ENCODE results near the gene HYAL3. TPM values are rescaled to one million over a fixed set of nuclear protein-coding genes. Genes with fewer than 3 reads are reported as not detected.
"Not testable (repeated sequence)": the region's sequence is repeated elsewhere in the genome, so short reads cannot be mapped to it uniquely, and the experiment has no call there.

The HYAL3 gene
- total RNA-seq, 2 donors from 2014 or later: 2.5 to 4.2 TPM

DNA sequence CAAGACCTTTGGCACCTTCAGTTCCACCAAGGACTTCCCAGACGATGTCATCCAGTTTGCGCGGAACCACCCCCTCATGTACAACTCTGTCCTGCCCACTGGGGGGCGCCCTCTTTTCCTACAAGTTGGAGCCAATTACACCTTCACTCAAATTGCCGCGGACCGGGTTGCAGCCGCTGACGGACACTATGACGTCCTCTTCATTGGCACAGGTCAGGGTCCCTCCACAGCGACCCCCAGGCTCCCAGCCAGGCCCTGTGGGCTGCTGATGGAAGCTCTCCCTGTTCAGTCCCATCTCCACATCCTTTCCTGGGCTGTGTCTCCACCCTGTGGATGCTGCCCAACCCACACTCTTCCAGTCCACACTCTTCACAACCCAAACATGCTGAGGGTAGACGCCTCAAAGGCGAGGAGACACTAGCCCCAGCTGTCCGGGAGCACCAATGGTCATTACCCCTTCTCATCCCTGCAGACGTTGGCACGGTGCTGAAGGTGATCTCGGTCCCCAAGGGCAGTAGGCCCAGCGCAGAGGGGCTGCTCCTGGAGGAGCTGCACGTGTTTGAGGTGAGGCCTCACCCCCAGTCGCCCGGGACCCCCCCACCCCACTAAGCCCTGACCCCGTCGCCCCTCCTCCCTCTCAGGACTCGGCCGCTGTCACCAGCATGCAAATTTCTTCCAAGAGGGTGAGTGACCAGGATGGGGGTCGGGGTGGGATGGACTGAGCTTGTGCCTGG, 24.7 kb downstream of the HYAL3 start:
- Histone ChIP-seq H3K9me3 (no peaks in the 10 kb centered on the region), H3K27me3 (peaks cover 9% of the 10 kb centered on the region), H3K27ac (no peak overlapping the region), H3K4me1 (peaks cover 16% of the 10 kb centered on the region), H3K36me3 (no peaks in the 10 kb centered on the region), H3K9ac (ENCODE audit: low read depth in 2 of 2, low read length in 2 of 2) (peak overlapping the region; percentile 30 to 34), H3K4me3 (no peak overlapping the region)
- TF ChIP-seq CTCF (IDR thresholded peaks at IDR 0.05): peak; percentile 73
- intact Hi-C loops (cut with DNase I): loop anchor here (2.0 to 10.0 kb wide), 3 partner anchors 48 to 82 kb away; partner anchors contain the start of genes GNAT1, HYAL2 and TUSC2
- peak; percentile 79 for DNase-seq

DNA sequence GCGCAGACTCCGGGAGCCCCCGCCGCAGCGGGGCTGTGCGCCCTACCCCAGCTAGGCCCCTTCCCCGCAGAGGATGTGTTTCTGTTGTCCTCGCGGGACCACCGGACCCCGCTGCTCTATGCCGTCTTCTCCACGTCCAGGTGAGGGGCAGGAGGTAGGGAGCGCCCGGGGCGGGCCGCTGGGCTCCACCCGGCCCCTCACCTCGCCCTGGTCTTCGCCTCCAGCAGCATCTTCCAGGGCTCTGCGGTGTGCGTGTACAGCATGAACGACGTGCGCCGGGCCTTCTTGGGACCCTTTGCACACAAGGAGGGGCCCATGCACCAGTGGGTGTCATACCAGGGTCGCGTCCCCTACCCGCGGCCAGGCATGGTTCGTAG, 25.5 kb downstream of the HYAL3 start:
- H3K9me3 ChIP-seq: no peaks in the 10 kb centered on the region
- intact Hi-C loops (cut with DNase I): loop anchor here (2.0 to 10.0 kb wide), 3 partner anchors 47 to 81 kb away; partner anchors contain the start of genes GNAT1, HYAL2 and TUSC2
- peak overlapping the region; percentile 16 for H3K4me3 ChIP-seq
- no peaks in the 10 kb centered on the region for H3K36me3 ChIP-seq
- H3K27ac ChIP-seq: no peak overlapping the region
- peaks cover 9% of the 10 kb centered on the region for H3K27me3 ChIP-seq
- H3K9ac ChIP-seq (ENCODE audit: low read depth in 2 of 2, low read length in 2 of 2): peak overlapping the region in 1 of 2 donors; percentile 35
- no peak for TF ChIP-seq CTCF (IDR thresholded peaks at IDR 0.05)
- H3K4me1 ChIP-seq: peaks cover 16% of the 10 kb centered on the region
- no peak for DNase-seq

- intact Hi-C loops (cut with DNase I): loop anchor here (5.0 to 10.0 kb wide), 2 partner anchors 52 to 81 kb away; partner anchors contain the start of genes GNAT1, HYAL2 and TUSC2
- peak overlapping the region; percentile 16 for H3K4me3 ChIP-seq
- peaks cover 21% of the 10 kb centered on the region for H3K4me1 ChIP-seq
- peak overlapping the region; percentile 57 to 73 for H3K9ac ChIP-seq (ENCODE audit: low read depth in 2 of 2, low read length in 2 of 2)
- H3K27ac ChIP-seq: no peak overlapping the region
- peaks cover 9% of the 10 kb centered on the region for H3K27me3 ChIP-seq
- no peaks in the 10 kb centered on the region for H3K36me3 ChIP-seq
- no peaks in the 10 kb centered on the region for H3K9me3 ChIP-seq
- peak; percentile 94 for TF ChIP-seq CTCF (IDR thresholded peaks at IDR 0.05)
- peak; percentile 95 for DNase-seq
Measured at GRCh38 chr3:50272911-50273688, 26.1 kb downstream of the HYAL3 start.

DNA sequence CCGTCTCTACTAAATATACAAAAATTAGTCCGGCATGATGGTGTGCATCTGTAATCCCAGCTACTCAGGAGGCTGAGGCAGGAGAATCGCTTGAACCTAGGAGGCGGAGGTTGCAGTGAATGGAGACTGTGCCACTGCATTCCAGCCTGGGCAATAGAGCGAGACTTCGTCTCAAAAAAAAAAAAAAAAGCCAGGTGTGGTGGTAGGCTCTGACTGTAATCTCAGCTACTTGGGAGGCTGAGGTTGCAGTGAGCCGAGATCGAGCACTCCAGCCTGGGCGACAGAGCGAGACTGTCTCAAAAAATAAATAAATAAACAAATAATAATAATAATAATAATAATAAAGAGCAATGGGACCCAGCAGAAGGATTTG, 26.7 kb downstream of the HYAL3 start:
- intact Hi-C loops (cut with DNase I): loop anchor here (5.0 to 10.0 kb wide), 2 partner anchors 52 to 80 kb away; partner anchors contain the start of genes GNAT1, HYAL2 and TUSC2
- H3K36me3 ChIP-seq; DNase-seq; H3K9me3 ChIP-seq; H3K27me3 ChIP-seq; H3K9ac ChIP-seq (ENCODE audit: low read depth in 2 of 2, low read length in 2 of 2); H3K4me3 ChIP-seq; H3K27ac ChIP-seq: not testable (repeated sequence)
- H3K4me1 ChIP-seq: peaks cover 26% of the 10 kb centered on the region

- DNase-seq: no peak
- intact Hi-C loops (cut with DNase I): loop anchor here (5.0 to 10.0 kb wide), 2 partner anchors 53 to 79 kb away; partner anchors contain the start of genes GNAT1, HYAL2 and TUSC2
- Histone ChIP-seq H3K27ac (peak overlapping the region; percentile 31), H3K4me3 (no peak overlapping the region), H3K9me3 (no peaks in the 10 kb centered on the region), H3K36me3 (no peaks in the 10 kb centered on the region), H3K9ac (ENCODE audit: low read depth in 2 of 2, low read length in 2 of 2) (peak overlapping the region in 1 of 2 donors; percentile 13), H3K27me3 (peaks cover 9% of the 10 kb centered on the region), H3K4me1 (peaks cover 28% of the 10 kb centered on the region)
- no peak for TF ChIP-seq CTCF (IDR thresholded peaks at IDR 0.05)
Measured at GRCh38 chr3:50271314-50271936, 27.8 kb downstream of the HYAL3 start.

Measured in colonic mucosa (tissue), 4 donors.